Ishikawa (cell line): ENCODE data around the gene ZNF318.

Experiments
- CEBPB ChIP-seq: IDR thresholded peaks from 2 replicates; pipeline ENCODE4 v1.6.1; 2012
- CREB1 ChIP-seq: IDR thresholded peaks from 2 replicates; pipeline ENCODE4 v1.6.1; 2012; ENCODE audit warnings: low read depth
- EGR1 ChIP-seq: IDR thresholded peaks from 2 replicates; pipeline ENCODE4 v1.6.1; 2012
- EP300 ChIP-seq: IDR thresholded peaks from 2 replicates; pipeline ENCODE4 v1.6.1; 2012; ENCODE audit warnings: borderline replicate concordance
- FOXM1 ChIP-seq: IDR thresholded peaks from 2 replicates; pipeline ENCODE4 v1.6.1; 2012; ENCODE audit warnings: low read depth, borderline replicate concordance
- NFIC ChIP-seq: IDR thresholded peaks from 2 replicates; pipeline ENCODE4 v1.6.1; 2012
- RAD21 ChIP-seq: IDR thresholded peaks from 2 replicates; pipeline ENCODE4 v1.6.1; 2012; ENCODE audit warnings: low read depth
- TAF1 ChIP-seq: IDR thresholded peaks from 2 replicates; pipeline ENCODE4 v1.6.1; 2012; ENCODE audit warnings: low read depth, mild to moderate bottlenecking
- TCF12 ChIP-seq: IDR thresholded peaks from 2 replicates; pipeline ENCODE4 v1.6.1; 2012; ENCODE audit warnings: low read depth
- YY1 ChIP-seq: IDR thresholded peaks from 2 replicates; pipeline ENCODE4 v1.6.1; 2012; ENCODE audit warnings: low read depth
- ZBTB7A ChIP-seq: IDR thresholded peaks from 2 replicates; pipeline ENCODE4 v1.6.1; 2012; ENCODE audit warnings: low read depth
- TF ChIP-seq, protein P1 (sequence below): IDR thresholded peaks from 2 replicates; pipeline ENCODE4 v1.6.1; 2012; ENCODE audit warnings: low read depth, mild to moderate bottlenecking
- TF ChIP-seq, protein P2 (sequence below): IDR thresholded peaks from 2 replicates; pipeline ENCODE4 v1.6.1; 2012

DNA sequence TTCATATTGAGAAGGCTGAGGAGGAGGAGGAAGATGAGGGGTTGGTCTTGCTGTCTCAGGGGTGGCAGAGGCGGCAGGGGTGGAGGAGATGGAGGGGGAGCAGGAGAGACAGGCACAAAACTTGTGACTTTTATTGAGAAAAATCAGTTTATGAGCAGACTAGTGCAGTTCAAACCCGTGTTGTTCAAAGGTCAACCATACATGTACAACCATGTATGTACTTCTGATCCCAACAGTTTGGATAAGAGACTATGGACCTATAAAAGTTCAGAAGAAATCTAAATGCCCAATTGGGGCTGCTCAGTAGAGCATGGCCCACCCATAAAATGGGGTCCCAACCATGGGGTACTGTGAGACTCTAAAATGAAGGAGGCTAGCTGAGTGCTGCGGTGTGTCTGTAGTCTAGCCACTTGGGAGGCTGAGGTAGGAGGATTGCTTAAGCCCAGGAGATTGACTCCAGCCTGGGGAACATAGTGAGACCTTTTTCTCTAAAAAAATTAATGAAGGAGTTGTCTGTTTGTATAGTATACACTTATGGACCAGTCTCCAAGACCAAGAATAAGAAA is 79.0 kb downstream of the ZNF318 start:
- TF ChIP-seq, protein P1, sequence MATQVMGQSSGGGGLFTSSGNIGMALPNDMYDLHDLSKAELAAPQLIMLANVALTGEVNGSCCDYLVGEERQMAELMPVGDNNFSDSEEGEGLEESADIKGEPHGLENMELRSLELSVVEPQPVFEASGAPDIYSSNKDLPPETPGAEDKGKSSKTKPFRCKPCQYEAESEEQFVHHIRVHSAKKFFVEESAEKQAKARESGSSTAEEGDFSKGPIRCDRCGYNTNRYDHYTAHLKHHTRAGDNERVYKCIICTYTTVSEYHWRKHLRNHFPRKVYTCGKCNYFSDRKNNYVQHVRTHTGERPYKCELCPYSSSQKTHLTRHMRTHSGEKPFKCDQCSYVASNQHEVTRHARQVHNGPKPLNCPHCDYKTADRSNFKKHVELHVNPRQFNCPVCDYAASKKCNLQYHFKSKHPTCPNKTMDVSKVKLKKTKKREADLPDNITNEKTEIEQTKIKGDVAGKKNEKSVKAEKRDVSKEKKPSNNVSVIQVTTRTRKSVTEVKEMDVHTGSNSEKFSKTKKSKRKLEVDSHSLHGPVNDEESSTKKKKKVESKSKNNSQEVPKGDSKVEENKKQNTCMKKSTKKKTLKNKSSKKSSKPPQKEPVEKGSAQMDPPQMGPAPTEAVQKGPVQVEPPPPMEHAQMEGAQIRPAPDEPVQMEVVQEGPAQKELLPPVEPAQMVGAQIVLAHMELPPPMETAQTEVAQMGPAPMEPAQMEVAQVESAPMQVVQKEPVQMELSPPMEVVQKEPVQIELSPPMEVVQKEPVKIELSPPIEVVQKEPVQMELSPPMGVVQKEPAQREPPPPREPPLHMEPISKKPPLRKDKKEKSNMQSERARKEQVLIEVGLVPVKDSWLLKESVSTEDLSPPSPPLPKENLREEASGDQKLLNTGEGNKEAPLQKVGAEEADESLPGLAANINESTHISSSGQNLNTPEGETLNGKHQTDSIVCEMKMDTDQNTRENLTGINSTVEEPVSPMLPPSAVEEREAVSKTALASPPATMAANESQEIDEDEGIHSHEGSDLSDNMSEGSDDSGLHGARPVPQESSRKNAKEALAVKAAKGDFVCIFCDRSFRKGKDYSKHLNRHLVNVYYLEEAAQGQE: no peak
- TF ChIP-seq EP300: no peak
- TF ChIP-seq FOXM1: no peak
- TF ChIP-seq ZBTB7A: no peak
- TF ChIP-seq YY1: no peak
- no peak for TF ChIP-seq TCF12
- no peak for TF ChIP-seq EGR1
- TF ChIP-seq TAF1: no peak
- TF ChIP-seq RAD21: no peak
- TF ChIP-seq, protein P2, sequence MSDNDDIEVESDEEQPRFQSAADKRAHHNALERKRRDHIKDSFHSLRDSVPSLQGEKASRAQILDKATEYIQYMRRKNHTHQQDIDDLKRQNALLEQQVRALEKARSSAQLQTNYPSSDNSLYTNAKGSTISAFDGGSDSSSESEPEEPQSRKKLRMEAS: no peak
- TF ChIP-seq CREB1: no peak
- TF ChIP-seq CEBPB: no peak
- no peak for TF ChIP-seq NFIC
